Left ventricle myocardium superior (tissue), 1 donor: ENCODE results near the gene CACNB4. TPM values are rescaled to one million over a fixed set of nuclear protein-coding genes. Genes with fewer than 3 reads are reported as not detected.

Experiments
- ATAC-seq: fragments of 200-7000 bp; cut with Tn5 transposase; one replicate; pipeline ENCODE4 v1.9.1; 2020; ENCODE audit warnings: mild to moderate bottlenecking, moderate library complexity
- DNase-seq: peaks from one replicate; pipeline ENCODE4 v3.0.0-alpha.2; 2020
- intact Hi-C: fragments of 100-400 bp; cut with micrococcal nuclease; formaldehyde crosslinking; loops from one replicate; pipeline ENCODE4 v1.11.0; 2022
- total RNA-seq: library from RNA; stranded (reverse); fragmentation: NEBNext Ultra II Directional; extraction: Animal tissue kit (Norgen Biotek cat#: 25700); gene quantifications from one replicate; pipeline ENCODE4 v1.2.1, GENCODE V29; 2021
- donor health status: DM: no; HTN: yes; CAD: no; lungs with severe emphysema.

Gene CACNB4
- total RNA-seq, 1 donor from 2014 or later: 0.32 TPM

DNA sequence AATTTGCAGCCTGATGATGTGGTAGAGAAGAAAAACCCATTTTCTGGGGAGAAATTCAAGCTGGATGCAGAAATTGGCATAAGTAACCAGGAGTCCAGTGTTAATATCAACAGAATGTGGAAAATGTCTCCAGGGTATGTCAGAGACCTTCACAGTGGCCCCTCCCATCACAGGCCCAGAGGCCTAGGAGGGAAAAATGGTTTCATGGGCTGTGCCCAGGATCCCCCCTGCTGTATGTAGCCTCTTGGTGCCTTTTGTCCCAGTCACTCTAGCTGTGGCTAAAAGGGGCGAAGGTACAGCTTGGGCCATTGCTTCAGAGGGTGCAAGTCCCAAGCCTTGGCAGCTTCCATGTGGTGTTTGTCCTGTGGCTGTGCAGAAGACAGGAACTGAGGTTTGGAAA is 40.2 kb downstream of the CACNB4 start:
- no peak for ATAC-seq
- no peak for DNase-seq
- intact Hi-C loops: no loop called here

DNA sequence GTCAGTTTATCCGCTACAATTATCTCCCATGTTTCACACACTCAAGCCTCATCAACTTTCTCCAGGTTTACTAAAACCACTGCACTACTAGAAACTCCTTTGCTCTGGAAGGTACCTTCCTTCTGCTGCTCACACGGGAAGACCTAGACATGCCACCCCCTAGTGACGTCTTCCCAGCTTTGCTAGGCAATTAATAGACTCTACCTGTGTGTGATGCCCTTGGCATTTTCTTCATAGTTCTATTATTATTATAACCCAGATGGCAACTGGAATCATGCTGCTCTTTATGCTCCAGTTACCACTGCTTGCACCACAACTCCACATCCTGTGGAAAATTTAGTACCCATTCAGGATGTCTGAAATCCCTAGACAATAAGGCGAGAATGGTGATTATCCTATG is 42.4 kb downstream of the CACNB4 start:
- no peak for DNase-seq
- ATAC-seq: no peak
- intact Hi-C loops: no loop called here

DNA sequence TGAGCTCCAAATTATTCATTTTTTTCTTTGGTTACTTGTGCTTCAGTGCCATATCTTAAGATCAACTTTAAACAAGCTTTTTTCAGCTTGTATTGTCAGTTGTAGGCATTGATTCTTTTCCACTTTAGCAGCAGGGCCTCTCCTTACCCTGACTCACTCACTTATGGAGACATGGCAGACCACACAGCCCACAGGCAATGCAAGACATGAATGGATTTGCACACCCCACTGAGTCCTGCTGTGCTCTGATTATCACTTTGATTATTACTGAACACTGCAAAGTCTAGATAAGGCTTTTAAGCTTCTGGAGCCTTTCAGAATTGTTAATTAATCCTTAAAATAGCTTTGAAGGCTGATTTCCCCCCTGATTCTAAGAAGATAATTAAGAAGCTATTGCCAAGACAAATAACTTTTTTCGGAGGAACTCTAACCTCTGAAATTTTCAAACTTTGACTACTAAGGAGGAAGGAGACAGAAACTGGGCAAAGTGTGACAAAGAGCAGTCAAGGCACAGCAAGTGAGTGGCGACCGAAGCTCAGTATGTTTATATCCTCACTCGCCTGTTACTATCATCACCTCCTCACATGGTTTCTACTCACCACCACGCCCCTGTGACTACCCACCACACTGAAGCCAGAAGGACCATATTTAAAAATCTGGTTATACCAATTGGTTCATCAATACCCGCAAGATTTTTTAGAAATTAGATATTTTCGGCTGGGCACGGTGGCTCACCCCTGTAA is 43.3 kb downstream of the CACNB4 start:
- DNase-seq (no peak), ATAC-seq (no peak)
- intact Hi-C loops: no loop called here

DNA sequence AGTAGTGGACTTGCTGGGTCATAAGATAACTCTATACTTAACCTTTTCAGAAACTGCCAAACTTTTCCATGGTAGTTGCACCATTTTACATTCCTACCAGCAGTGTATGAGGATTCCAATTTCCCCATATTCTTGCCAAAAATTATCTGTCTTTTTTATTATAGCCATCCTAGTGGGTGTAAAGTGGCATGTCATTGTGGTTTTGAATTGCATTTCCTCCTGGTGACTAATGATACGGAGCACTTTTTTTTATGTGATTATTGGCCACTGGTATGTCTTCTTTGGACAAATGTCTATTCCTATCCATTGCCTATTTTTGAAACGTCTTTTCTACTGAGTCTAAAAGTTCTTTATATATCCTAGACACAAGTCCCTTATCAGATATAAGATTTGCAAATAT is 44.3 kb downstream of the CACNB4 start:
- no peak for DNase-seq
- intact Hi-C loops: no loop called here
- ATAC-seq: no peak

DNA sequence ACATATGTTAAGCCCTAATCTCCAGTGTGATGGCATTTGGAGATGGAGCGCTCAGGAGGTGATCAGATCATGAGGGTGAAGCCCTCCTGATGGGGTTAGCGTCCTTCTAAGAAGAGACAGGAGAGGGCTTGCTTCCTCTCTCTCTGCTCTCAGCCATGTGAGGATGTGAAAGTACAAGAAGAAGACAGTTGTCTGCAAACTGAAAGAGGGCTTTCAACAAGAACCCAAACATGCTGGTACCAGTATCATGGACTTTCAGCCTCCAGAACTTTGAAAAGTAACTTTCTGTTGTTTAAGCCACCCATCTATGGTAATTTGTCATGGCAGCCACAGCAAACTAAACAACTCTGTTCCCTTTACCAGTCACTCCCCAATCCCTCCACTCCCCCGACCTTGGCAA is 47.4 kb downstream of the CACNB4 start:
- no peak for DNase-seq
- ATAC-seq: no peak
- intact Hi-C loops: no loop called here

DNA sequence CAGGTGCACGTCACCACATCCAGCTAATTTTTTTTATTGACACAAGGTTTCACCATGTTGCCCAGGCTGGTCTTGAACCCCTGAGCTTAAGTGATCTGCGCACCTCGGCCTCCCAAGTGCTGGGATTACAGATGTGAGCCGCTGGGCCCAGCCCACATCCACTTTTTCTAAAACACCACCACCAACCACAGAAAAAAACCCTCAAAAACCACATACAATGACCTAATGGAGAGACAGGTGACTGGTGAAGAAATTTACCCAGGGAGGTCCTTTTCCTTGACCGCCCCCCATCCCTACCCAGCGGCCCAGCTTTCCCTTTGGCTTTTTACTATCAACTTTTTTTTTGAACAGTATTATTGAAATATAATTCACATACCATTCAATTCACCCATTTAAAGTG is 47.9 kb downstream of the CACNB4 start:
- DNase-seq: no peak
- ATAC-seq: no peak
- intact Hi-C loops: no loop called here

DNA sequence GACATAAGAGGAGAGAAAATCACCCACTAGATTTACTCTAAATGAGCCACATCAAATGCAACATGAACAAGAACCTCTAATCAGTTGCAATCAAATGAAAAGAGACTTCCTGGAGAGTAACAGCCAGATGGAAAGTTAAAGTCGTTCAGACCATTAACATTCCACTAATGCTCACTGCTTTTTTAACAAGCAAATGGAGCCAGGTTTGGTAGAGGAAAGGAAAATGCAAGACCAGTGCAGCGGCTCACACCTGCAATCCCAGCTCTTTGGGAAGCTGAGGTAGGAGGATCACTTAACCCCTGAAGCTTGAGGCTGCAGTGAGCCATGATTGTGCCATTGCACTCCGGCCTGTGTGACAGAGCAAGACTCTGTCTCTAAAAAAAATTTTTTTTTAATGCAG is 48.5 kb downstream of the CACNB4 start:
- DNase-seq (no peak), ATAC-seq (no peak)
- intact Hi-C loops: no loop called here

DNA sequence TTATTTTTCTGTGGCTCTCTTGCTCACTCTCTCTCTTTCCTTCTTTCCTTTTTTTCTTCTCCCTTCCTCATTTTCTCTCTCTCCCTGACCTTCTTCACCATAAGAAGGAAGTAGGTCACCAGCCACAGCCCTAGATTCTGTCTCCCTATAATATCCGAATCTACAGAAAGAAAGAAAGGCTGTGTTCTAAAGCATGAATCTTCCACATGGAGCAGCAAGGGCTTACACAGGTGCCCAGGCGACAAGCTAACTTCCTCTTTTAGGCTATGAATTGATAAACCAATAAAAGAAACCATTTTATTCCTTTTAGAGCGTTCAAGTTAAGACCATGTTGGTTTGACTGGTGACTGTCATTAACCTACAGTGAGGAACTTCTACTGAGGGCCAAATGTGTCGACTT is 49.3 kb downstream of the CACNB4 start:
- intact Hi-C loops: no loop called here
- ATAC-seq: no peak
- DNase-seq: no peak

DNA sequence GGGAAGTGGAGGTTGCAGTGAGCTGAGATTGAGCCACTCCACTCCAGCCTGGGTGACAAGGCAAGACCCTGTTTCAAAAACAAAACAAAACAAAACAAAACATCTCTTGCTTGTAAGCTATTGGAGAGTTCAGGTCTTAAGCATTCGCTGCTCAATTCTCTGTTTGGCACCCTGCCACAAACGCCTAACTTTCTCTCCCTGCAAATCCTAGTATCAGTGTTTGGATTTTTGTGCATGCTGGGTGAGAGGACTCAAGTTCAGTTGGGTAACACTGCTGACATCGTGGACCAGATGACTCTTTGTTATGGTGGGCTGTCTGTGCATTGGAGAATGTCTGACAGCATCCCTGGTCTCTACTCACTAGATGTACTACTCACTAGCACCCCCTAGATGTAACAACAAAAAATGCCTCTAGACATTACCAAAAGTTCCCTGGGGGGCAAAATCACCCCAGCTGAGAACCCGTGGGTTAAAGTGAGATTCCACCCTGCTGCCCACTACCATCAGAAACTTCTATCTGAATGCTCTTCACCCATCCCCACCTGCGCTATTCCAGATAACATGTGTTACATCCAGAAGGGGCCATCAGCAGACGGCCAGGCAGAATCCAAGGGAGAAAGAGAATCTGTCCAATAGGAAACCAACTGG is 50.9 kb downstream of the CACNB4 start:
- DNase-seq: no peak
- no peak for ATAC-seq
- intact Hi-C loops: no loop called here

DNA sequence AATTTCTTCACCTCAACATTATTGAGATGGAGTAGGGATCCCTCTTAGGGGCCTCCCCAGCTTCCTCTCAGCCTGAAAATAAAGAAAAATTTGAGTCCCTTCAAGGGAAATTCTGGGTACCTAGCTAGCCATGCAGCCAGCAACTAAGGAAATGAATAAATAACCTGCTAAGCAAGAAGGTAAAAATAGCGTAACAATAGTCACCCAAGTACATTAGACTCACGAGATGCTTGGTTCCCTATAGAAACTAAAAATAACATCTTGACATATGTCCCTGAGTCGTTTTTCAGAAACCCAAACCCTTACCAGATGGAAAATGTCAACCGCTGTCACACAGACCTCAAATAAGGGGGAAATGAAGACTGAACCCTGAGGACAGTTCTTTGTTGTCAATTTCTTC is 51.9 kb downstream of the CACNB4 start:
- ATAC-seq (no peak), DNase-seq (no peak)
- intact Hi-C loops: no loop called here

DNA sequence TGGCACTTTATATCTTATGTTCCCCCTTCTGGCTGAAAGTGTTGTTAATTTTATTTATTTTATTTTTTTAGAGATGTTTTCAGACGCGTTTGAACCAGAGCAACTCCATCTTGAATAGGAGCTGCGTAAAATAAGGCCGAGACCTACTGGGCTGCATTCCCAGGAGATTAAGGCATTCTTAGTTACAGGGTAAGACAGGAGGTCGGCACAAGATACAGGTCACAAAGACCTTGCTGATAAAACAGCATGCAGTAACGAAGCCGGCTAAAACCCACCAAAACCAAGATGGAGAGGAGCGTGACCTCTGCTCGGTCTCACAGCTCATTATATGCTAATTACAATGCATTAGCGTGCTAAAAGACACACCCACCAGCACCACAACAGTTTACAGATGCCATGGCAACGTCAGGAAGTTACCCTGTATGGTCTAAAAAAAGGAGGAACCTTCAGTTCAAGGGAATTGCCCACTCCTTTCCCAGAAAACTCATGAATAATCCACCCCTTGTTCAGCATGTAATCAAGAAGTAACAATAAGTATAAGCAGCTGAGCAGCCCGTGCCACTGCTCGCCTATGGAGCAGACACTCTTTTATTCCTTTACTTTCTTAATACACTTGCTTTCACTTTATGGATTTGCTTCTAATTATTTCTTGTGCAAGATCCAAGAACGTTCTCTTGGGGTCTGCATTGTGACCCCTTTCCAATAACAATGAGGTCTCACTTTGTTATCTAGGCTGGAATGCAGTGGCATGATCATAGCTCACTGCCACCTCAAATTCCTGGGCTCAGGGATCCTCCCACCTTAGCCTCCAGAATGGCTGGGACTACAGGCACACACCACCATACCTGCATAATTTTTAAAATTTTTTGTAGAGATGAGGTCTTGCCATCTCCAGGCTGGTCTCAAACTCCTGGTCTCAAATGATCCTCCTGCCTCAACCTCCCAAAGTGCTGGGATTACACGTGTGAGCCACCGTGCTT is 55.9 kb downstream of the CACNB4 start:
- no peak for DNase-seq
- intact Hi-C loops: no loop called here
- ATAC-seq: no peak

DNA sequence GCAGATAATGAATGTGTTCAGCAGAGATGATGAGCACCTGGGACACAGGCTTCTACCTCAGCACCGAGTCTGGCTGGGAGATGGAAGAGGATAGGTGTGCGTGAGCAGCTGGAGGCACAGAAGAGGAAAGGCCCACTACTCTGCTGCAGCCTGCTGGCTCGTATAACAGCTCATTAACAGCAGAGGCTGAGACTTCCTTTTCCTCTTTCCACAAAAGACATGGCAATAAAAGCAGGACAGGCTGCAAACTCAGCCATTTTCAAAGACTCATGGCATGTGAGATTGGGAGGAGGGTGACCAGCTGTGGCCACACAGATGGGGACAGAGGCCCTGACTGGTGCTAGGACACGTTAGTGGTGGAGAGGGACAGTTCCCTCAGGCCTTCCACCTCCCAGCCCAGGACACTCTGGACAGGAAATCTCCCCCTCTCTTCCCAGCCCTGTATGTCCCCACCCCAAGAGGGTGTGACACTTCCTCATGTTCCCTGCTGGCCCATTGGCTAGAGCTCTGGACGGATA is 60.3 kb downstream of the CACNB4 start:
- intact Hi-C loops: no loop called here
- ATAC-seq (peak; percentile 83), DNase-seq (peak; percentile 45)

DNA sequence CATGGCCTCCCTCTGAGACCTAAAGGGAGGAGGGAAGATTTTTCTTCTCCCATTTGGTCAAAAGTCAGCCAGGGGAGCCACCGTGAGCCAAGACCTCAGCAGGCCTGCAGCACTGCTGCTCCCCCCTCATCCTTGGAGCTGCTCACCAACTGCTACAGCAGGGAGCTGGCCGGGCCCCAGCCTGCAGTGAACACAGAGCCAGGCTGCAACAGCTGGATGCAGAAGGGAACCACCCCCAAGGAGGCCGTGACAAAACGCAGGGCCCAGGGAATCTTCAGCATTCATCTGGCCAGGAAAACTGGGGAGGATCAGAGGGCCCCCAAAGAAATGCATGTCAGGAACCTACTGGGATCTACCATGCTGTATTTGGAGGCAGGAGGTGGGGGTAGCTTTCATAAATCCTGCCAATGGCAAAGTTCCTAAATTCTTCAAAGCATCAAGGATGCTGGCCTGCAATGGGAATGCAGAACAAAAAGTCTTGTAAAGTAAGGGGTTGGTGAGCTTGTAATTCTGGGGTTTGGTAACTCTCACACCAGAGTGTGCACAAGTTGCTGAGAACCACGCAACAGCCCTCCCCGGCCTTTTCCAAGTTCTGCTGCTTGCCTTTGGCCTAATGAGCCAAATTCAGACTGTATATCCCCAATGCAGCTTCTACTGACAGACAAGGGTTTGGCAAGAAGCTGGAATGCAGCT is 61.0 kb downstream of the CACNB4 start:
- intact Hi-C loops: no loop called here
- ATAC-seq (peak; percentile 89), DNase-seq (peak; percentile 79)

DNA sequence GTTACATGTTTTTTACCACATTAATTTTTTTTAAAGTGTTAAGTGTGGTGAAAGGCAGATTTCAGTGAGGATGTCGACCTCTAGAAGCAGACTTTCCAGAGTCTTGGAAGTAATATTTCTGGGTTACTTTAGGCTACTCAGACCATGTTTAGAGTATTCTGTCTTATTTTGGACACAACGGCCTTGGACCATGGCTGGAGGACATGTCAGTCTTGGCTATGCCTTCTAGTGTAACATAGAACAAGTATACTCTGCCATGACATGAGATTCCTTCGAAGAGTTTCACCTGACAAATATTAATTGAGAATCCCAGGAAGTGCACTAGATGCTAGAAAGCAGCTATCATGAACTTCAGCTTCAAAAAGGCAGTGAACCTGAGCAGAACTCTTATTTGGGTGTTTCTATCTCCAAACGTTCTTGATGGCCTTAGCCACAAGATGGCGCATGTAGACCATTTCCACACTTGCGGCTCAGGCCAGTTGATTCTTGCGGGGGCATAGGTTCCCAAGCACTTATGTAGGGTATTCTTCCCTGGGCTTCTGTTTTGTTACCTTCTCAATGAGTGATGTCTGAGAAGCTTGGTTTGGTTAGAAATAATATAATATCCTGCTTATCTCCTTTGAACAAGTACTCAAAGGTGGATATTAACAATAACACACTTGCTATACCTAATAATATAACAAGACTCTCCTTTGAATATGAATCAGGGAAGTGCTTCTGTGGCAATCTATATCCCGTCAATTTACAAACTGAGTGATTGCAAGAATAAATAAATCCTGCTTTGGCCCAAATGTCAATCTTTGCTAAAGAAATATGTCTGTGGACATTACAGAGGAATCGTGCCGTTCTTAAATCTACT is 62.0 kb downstream of the CACNB4 start:
- peak; percentile 42 for DNase-seq
- ATAC-seq: peak; percentile 80
- intact Hi-C loops: no loop called here

DNA sequence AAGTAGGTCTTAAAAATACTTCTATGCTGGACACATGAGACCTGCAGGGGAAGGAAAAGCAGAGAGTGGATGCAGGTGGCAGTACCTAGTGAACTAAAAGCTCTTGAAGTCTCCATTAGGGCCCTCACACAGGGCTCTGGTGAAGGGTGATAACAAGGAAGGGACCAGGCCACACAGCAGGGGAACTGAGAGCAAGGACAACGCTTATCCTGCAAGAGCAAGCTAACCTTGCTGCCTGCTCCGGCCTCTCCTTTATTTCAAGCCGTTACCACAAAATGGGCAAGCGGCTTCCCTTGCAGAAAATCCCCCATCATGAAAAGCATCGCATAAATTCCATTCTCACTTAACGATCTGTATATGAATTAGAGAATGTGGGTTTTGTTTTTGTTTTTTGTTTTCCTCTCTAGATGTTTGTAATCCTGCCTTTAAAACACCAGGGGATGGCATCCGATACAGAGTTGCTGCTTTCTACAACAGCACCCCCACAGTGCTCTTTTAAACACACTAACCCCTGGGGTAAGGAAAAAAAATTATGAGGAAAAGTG is 64.5 kb downstream of the CACNB4 start:
- no peak for ATAC-seq
- DNase-seq: no peak
- intact Hi-C loops: no loop called here

DNA sequence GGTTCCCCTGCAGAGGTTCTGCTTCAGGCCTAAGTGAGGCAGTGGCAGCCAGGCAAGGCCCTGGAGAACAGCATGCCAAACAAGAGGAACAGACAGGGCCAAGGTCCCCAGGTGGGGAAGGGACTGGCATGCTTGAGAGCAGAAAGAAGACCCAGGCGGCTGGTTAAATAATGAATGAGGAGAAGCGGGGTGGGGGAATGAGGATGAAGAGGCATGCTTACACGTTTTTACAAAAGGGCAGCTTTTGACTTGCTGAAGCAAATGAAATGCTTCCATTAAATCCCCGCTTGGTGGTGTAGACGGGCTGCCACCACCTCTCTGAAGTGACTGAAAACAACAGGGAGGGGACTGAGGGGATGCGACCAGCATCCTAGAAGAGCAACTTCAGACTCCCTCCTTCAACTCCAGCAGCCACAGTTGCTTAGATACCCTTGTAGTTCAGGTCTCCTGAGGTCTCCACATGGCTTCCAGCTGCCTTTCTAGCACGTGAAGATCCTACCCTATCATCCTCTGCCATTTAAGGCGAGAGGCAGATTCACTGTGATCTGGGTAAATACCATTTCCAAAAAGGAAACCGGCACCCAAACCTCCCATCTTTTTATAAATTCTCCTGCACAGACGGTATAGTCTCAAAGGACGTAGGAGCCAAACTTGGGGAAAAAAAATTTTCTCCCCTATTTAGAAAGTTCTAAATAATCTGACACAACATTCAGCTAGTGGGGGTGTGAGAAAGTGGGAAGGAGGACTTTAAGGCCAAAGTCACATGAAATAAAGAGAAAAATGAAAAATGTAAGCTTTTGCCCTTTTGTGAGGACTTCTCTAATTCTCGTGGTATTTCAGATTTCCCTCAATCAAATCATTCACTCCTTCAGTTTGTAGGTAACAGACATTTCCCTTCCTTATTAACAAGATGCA is 65.6 kb downstream of the CACNB4 start:
- ATAC-seq: no peak
- intact Hi-C loops: no loop called here
- DNase-seq: no peak

DNA sequence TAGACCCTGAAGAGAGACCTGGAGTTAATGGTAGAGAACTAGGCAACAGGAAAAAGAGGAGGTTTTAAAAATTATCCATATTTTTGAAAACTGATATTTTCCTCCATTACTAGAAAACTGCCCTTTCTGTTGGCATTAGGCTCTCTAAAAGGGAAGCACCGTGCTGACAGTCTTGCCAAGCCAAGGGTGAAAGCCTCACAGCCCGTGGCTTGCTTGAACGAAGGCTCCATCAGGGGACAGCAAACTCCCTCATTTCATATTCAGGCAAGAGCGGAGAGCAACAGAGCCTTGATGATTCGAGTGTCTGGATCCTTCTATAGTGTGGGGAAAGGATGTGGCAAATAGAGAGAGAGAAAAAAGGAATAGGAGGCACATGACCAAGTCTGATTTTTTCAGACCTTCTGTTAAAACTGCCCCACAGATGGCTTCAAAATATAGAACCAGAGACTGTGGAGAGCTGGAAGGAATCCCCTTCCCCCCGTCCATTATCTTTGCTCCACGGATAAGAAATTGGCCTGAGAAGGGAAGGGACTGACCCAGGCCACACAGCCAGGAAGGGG is 67.0 kb downstream of the CACNB4 start:
- intact Hi-C loops: no loop called here
- DNase-seq: no peak
- no peak for ATAC-seq
